Left colon (tissue), 2 donors: Measurements from ENCODE around the gene ZNF132. TPM values are rescaled to one million over a fixed set of nuclear protein-coding genes. Genes with fewer than 3 reads are reported as not detected.
"Not testable (repeated sequence)": the region's sequence is repeated elsewhere in the genome, so short reads cannot be mapped to it uniquely, and the experiment has no call there.

Source experiments
- ATAC-seq: fragments of 200-7000 bp; cut with Tn5 transposase; one replicate; pipeline ENCODE4 v1.9.1; 2020; ENCODE audit warnings: mild to moderate bottlenecking, moderate library complexity
- DNase-seq, 2 donors: peaks; one replicate each; pipeline ENCODE4 v3.0.0-alpha.2; 2020
- intact Hi-C, 2 donors: fragments of 100-400 bp; cut with DNase I in 1 of 2; cut with micrococcal nuclease in 1 of 2; formaldehyde crosslinking; loops; one replicate each; pipeline versions ENCODE4 v1.11.2 to v1.14.0; 2022; cut with DNase I, micrococcal nuclease
- total RNA-seq, 2 donors: library from RNA; stranded (reverse); fragmentation: NEBNext Ultra II Directional; extraction: Animal tissue kit (Norgen Biotek cat#: 25700); gene quantifications; one replicate each; pipeline ENCODE4 v1.2.1, GENCODE V29; 2021
- donor health status: DM: no; HTN: no; CAD: no.
- donor health status: DM: yes; HTN: yes; CAD: no.

Gene ZNF132
- total RNA-seq, 2 donors from 2014 or later: 3.0 to 4.6 TPM

GRCh38 chr19:58416604-58417003, 23.3 kb downstream of the ZNF132 start:
- DNase-seq (no peak), ATAC-seq (no peak)
- intact Hi-C loops: no loop called here

- DNase-seq (peak in 1 of 2 donors; percentile 31), ATAC-seq (peak; percentile 32)
- intact Hi-C loops: no loop called here
Measured at GRCh38 chr19:58409010-58409790, 30.8 kb downstream of the ZNF132 start.

GRCh38 chr19:58408152-58409009, 31.6 kb downstream of the ZNF132 start, which contains the start of gene ZNF584:
Gene ZNF584 (plus strand): TSS chr19:58408649. CDS start chr19:58409148, 499 bp downstream.
- DNase-seq: peak; percentile 95 to 96
- intact Hi-C loops: no loop called here
- peak; percentile 96 for ATAC-seq

GRCh38 chr19:58407658-58408151, 32.2 kb downstream of the ZNF132 start:
- intact Hi-C loops: no loop called here
- DNase-seq (no peak), ATAC-seq (peak; percentile 16)

- DNase-seq (no peak), ATAC-seq (no peak)
- intact Hi-C loops: no loop called here
Measured at GRCh38 chr19:58406818-58407657, 32.9 kb downstream of the ZNF132 start.

GRCh38 chr19:58403920-58404478, 36.0 kb downstream of the ZNF132 start:
- not testable (repeated sequence) for DNase-seq

GRCh38 chr19:58401840-58402421, 38.0 kb downstream of the ZNF132 start:
- ATAC-seq (peak; percentile 1), DNase-seq (no peak)

More at GRCh38 chr19:58403920-58404478, 36.0 kb downstream of the ZNF132 start:
- intact Hi-C loops, ATAC-seq: not testable (repeated sequence)

GRCh38 chr19:58400916-58401839, 38.8 kb downstream of the ZNF132 start:
- peak; percentile 100 for DNase-seq
- intact Hi-C loops: no loop called here
- peak; percentile 96 for ATAC-seq

More at GRCh38 chr19:58401840-58402421, 38.0 kb downstream of the ZNF132 start:
- intact Hi-C loops: no loop called here

GRCh38 chr19:58400316-58400915, 39.5 kb downstream of the ZNF132 start:
- intact Hi-C loops: no loop called here
- ATAC-seq (no peak), DNase-seq (no peak)

GRCh38 chr19:58399903-58400302, 40.0 kb downstream of the ZNF132 start:
- ATAC-seq: no peak
- no peak for DNase-seq
- intact Hi-C loops: no loop called here

- no peak for ATAC-seq
- no peak for DNase-seq
- intact Hi-C loops: no loop called here
Measured at GRCh38 chr19:58398545-58398944, 41.4 kb downstream of the ZNF132 start.

- intact Hi-C loops: no loop called here
- no peak for DNase-seq
Measured at GRCh38 chr19:58398087-58398486, 41.9 kb downstream of the ZNF132 start.

GRCh38 chr19:58397533-58398037, 42.4 kb downstream of the ZNF132 start:
- intact Hi-C loops: no loop called here

More at GRCh38 chr19:58398087-58398486, 41.9 kb downstream of the ZNF132 start:
- ATAC-seq: no peak

GRCh38 chr19:58396691-58397532, 43.0 kb downstream of the ZNF132 start:
- no peak for ATAC-seq
- intact Hi-C loops: no loop called here
- DNase-seq: no peak

More at GRCh38 chr19:58397533-58398037, 42.4 kb downstream of the ZNF132 start:
- DNase-seq (no peak), ATAC-seq (no peak)

- intact Hi-C loops: no loop called here
- ATAC-seq: no peak
- DNase-seq: no peak
Measured at GRCh38 chr19:58395979-58396627, 43.9 kb downstream of the ZNF132 start.
